Measurements from ENCODE around the gene IRX4.
"Not testable (repeated sequence)": the region's sequence is repeated elsewhere in the genome, so short reads cannot be mapped to it uniquely, and the experiment has no call there.

IRX4 gene

DNA sequence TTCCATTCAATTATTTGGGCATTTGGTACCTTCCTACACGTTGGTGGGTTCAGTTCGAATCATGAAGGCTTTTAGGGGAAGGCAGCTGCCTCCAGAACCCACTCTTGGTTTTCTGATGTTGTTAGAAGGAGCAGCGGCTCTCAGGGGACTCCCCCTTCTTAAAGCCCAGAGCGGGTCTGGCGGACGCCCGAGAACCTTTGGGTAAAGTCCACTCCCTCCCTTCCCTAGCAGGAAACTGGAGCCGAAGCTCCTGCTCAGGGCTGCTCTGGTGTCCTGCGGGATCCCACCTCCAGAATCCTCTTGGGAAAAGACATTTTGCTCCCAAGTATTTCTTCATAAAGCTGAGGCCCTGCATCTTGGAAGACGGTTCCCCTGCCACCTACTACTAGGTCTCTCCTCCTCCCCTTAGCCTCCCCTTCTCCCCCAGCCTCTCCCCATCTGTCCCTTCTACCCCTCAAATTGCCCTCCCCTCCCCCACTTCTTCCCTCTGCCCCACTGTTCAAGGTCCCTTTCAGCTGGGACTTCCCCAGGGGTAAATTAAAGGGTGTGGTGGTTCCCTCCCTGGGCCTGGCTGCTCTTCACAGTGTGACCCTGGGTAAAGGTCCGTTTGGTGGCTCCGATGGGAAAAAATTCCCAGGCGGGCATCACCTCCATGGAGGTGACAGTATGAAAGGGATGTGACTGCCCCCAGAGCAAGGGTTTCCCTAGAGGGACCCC is 9.3 kb downstream of the IRX4 start:
- Mint-ChIP-seq H3K27ac (no peak overlapping the region), H3K4me1 (peaks cover 10% of the 10 kb centered on the region), H3K36me3 (no peaks in the 10 kb centered on the region), H3K9me3 (peaks cover 3% of the 10 kb centered on the region), H3K4me3 (no peak overlapping the region), H3K27me3 (peaks cover 18% of the 10 kb centered on the region)
- ATAC-seq (ENCODE audit: low read depth): no peak
- no peak for DNase-seq (ENCODE audit: low spot score in 2 of 2)

DNA sequence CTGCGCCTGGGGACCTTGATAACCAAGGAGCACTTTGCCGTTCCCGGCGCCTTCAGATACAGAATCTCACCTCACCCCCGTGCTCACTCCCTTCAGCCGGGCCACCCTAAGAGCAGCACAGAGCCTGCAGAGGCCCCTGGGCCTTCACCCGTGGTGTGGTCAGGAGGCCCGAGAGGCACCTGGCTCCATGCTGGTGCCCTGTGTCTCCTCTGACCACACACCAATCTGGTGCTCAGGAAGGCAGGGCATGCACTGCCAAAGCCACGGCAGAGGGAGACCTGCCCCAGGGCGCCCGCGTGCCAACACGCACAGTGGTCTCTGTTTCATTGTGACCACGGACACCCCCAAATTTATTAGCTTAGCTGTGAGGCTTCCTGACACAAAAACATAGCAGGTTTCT is 11.3 kb downstream of the IRX4 start:
- ATAC-seq (ENCODE audit: low read depth) (no peak), DNase-seq (ENCODE audit: low spot score in 2 of 2) (no peak)
- Mint-ChIP-seq H3K9me3 (peaks cover 3% of the 10 kb centered on the region), H3K27me3 (peaks cover 22% of the 10 kb centered on the region), H3K4me3 (no peak overlapping the region), H3K4me1 (peaks cover 10% of the 10 kb centered on the region), H3K36me3 (no peaks in the 10 kb centered on the region), H3K27ac (no peak overlapping the region)

- not testable (repeated sequence) for H3K4me1 Mint-ChIP-seq; H3K36me3 Mint-ChIP-seq; H3K27ac Mint-ChIP-seq; H3K9me3 Mint-ChIP-seq; DNase-seq (ENCODE audit: low spot score in 2 of 2); H3K4me3 Mint-ChIP-seq; ATAC-seq (ENCODE audit: low read depth)
- peaks cover 20% of the 10 kb centered on the region for H3K27me3 Mint-ChIP-seq
Observed at GRCh38 chr5:1870435-1871272, 12.1 kb downstream of the IRX4 start.

GRCh38 chr5:1868886-1869475 is 13.7 kb downstream of the IRX4 start:
- H3K36me3 Mint-ChIP-seq: no peaks in the 10 kb centered on the region
- no peak overlapping the region for H3K4me3 Mint-ChIP-seq
- ATAC-seq (ENCODE audit: low read depth) (no peak), DNase-seq (ENCODE audit: low spot score in 2 of 2) (no peak)
- H3K27ac Mint-ChIP-seq: no peak overlapping the region
- no peaks in the 10 kb centered on the region for H3K9me3 Mint-ChIP-seq
- peaks cover under 1% of the 10 kb centered on the region for H3K4me1 Mint-ChIP-seq
- H3K27me3 Mint-ChIP-seq: peaks cover 19% of the 10 kb centered on the region

DNA sequence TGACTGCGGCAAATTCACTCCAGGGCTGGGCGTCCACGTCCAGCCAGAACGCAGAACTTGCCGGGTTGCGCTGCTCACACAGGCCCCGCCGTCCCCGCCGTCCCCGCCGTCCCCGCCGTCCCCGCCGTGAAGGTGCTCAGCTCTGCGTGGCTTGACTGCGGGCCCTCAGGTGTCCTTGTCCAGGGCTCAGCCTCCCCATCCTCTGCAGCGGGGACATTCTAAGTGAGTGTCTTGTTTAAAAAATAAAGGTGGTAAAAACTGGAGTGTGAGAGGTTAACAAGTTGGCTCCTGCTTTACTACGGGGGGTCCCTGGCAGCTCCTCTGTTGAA is 14.9 kb downstream of the IRX4 start:
- ATAC-seq (ENCODE audit: low read depth): no peak
- Mint-ChIP-seq H3K27ac (no peak overlapping the region), H3K4me1 (no peaks in the 10 kb centered on the region), H3K27me3 (peaks cover 18% of the 10 kb centered on the region), H3K9me3 (no peaks in the 10 kb centered on the region), H3K4me3 (no peak overlapping the region), H3K36me3 (no peaks in the 10 kb centered on the region)
- no peak for DNase-seq (ENCODE audit: low spot score in 2 of 2)

DNA sequence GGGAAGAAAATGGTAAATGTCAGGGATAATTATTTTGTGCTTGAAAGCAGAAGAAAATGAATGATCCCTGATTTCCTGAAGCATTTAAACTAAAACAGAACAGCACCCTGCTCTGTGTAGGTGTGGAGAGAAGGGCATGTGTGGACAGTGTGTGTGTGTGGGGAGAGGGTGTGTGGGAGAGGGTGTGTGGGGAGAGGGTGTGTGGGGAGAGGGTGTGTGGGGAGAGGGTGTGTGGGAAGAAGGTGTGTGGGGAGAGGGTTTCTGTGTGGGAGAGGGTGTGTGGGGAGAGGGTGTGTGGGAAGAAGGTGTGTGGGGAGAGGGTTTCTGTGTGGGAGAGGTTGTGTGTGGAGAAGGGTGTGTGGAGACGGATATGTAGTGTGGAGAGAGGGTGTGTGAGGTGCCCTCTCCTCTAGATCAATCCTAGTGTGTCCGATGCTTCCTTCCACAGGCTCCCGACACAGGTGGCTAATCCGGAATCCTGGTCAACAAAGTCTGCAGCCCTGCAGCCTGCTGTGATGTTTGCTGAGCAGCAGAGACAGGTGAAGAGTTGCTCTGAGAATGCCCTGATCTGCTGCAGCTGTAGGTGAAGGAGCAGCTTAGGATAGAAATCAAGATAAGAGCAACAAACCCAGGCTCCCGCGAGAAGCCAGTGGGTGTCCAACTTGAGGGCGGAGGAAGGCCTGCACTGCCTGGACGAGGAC is 15.5 kb downstream of the IRX4 start:
- no peak overlapping the region for H3K27ac Mint-ChIP-seq
- no peaks in the 10 kb centered on the region for H3K9me3 Mint-ChIP-seq
- H3K27me3 Mint-ChIP-seq: peaks cover 19% of the 10 kb centered on the region
- ATAC-seq (ENCODE audit: low read depth) (no peak), DNase-seq (ENCODE audit: low spot score in 2 of 2) (no peak)
- H3K36me3 Mint-ChIP-seq: no peaks in the 10 kb centered on the region
- H3K4me1 Mint-ChIP-seq: no peaks in the 10 kb centered on the region
- no peak overlapping the region for H3K4me3 Mint-ChIP-seq

DNA sequence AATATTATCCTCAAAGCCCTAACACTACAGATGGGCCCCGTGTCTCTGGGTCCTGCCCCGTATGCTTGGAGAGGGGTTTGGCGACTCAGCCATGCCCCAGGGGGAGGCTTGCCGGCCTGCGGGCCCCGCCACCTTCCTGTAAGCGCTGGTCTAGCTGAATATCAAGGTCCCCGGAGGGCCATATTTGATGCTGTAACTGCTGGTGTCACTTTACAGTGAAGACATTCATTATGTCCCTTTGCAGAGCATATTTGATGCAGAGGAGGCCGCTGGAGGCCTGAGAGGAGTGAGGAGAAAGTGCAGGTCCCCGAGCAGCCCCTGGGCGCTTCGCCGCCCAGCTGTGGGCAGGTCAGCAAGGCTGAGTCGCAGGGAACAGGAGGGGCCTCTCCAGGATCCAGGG is 16.8 kb downstream of the IRX4 start:
- Mint-ChIP-seq H3K27me3 (peaks cover 18% of the 10 kb centered on the region), H3K9me3 (no peaks in the 10 kb centered on the region), H3K4me3 (no peak overlapping the region), H3K36me3 (no peaks in the 10 kb centered on the region), H3K27ac (no peak overlapping the region), H3K4me1 (no peaks in the 10 kb centered on the region)
- ATAC-seq (ENCODE audit: low read depth) (no peak), DNase-seq (ENCODE audit: low spot score in 2 of 2) (no peak)

DNA sequence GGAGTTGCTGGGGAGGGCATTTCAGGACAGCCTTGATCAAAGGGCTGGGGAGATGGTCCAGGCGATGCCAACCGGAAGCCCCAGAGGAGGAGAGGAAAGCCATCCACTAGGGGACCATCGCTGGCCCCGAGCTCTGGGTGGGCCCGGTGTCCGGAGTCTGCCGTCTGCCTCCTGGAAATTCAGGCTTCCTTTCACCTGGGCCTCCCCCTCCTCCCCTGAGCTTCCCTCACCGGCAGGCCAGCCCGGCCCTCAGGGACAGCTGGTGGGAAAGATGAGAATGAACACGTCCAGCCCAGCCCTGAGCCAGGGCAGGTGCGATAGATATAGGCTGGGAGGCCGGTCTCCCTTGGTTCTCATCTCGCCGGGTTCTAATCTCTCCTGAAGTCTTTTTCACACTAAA is 17.2 kb downstream of the IRX4 start:
- no peaks in the 10 kb centered on the region for H3K4me1 Mint-ChIP-seq
- peaks cover 18% of the 10 kb centered on the region for H3K27me3 Mint-ChIP-seq
- no peak for DNase-seq (ENCODE audit: low spot score in 2 of 2)

GRCh38 chr5:1864896-1865440 is 17.8 kb downstream of the IRX4 start:
- H3K36me3 Mint-ChIP-seq: no peaks in the 10 kb centered on the region

More for the DNA sequence above, 17.2 kb downstream of the IRX4 start:
- H3K27ac Mint-ChIP-seq: no peak overlapping the region
- no peaks in the 10 kb centered on the region for H3K9me3 Mint-ChIP-seq
- no peak overlapping the region for H3K4me3 Mint-ChIP-seq
- no peak for ATAC-seq (ENCODE audit: low read depth)
- H3K36me3 Mint-ChIP-seq: no peaks in the 10 kb centered on the region

DNA sequence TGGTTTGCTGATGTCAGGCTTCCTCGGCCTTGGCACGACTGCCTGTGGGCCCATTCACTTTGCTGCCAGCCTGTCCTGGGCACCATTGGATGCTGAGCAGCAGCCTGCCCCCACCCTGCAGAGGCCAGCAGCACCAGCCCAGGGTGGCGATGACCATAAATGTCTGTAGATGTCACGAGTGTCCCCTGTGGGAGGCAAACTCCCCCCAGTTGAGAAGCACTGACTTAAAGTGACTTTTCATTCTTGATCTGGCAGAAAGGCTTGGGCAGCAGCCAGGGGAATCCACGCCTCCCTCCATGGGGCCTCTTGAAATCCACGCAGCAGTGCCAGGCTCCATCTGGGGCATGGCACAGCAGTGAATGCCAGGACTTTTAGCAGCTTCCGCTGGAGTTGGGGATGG is 21.8 kb downstream of the IRX4 start:
- no peak for ATAC-seq (ENCODE audit: low read depth)
- no peak overlapping the region for H3K4me3 Mint-ChIP-seq
- DNase-seq (ENCODE audit: low spot score in 2 of 2): no peak
- peaks cover 14% of the 10 kb centered on the region for H3K27me3 Mint-ChIP-seq
- H3K27ac Mint-ChIP-seq: no peak overlapping the region
- H3K36me3 Mint-ChIP-seq: no peaks in the 10 kb centered on the region
- no peaks in the 10 kb centered on the region for H3K9me3 Mint-ChIP-seq
- no peaks in the 10 kb centered on the region for H3K4me1 Mint-ChIP-seq

More at GRCh38 chr5:1864896-1865440, 17.8 kb downstream of the IRX4 start:
- H3K9me3 Mint-ChIP-seq: no peaks in the 10 kb centered on the region
- peaks cover 18% of the 10 kb centered on the region for H3K27me3 Mint-ChIP-seq
- DNase-seq (ENCODE audit: low spot score in 2 of 2) (no peak), ATAC-seq (ENCODE audit: low read depth) (no peak)
- no peak overlapping the region for H3K27ac Mint-ChIP-seq
- H3K4me3 Mint-ChIP-seq: no peak overlapping the region
- H3K4me1 Mint-ChIP-seq: no peaks in the 10 kb centered on the region

DNA sequence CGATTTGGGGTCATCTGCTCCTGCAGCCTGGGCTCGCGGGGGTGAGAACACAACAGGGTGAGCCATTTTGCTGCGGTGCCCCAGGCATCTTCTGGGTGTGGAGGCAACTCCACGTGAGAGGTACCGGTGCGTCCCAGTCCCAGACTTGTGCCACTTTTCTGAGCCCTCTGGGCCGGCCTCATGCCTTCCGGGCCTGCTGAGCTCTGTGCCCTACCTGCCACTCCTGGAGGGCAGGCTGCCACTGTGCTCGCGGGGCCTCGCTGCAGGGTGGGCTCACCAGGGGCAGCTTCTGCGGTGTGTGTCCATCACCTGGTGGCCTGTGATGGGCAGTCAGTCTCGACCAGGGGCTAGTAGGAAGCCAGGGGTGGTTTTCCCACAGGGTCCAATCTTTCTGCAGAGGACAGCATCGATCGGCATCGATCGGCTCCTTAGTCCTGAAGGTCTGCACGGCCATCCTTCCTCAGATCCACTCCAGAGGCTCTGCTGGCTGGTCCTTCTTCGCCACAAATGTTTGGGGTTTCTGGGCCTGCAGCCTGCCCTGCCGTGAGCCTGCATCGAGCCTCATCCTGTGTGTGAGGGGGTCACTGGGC is 22.6 kb downstream of the IRX4 start:
- no peak for DNase-seq (ENCODE audit: low spot score in 2 of 2)
- Mint-ChIP-seq H3K27ac (no peak overlapping the region), H3K9me3 (no peaks in the 10 kb centered on the region), H3K4me3 (no peak overlapping the region), H3K4me1 (no peaks in the 10 kb centered on the region), H3K36me3 (no peaks in the 10 kb centered on the region), H3K27me3 (peaks cover 14% of the 10 kb centered on the region)
- no peak for ATAC-seq (ENCODE audit: low read depth)

GRCh38 chr5:1859099-1859498 is 23.6 kb downstream of the IRX4 start:
- DNase-seq (ENCODE audit: low spot score in 2 of 2) (no peak), ATAC-seq (ENCODE audit: low read depth) (no peak)
- no peaks in the 10 kb centered on the region for H3K4me1 Mint-ChIP-seq
- no peak overlapping the region for H3K4me3 Mint-ChIP-seq
- no peaks in the 10 kb centered on the region for H3K36me3 Mint-ChIP-seq
- H3K9me3 Mint-ChIP-seq: no peaks in the 10 kb centered on the region
- peaks cover 9% of the 10 kb centered on the region for H3K27me3 Mint-ChIP-seq
- no peak overlapping the region for H3K27ac Mint-ChIP-seq

GRCh38 chr5:1858436-1858835 is 24.3 kb downstream of the IRX4 start:
- Mint-ChIP-seq H3K4me3 (no peak overlapping the region), H3K27ac (no peak overlapping the region), H3K4me1 (no peaks in the 10 kb centered on the region), H3K36me3 (no peaks in the 10 kb centered on the region), H3K27me3 (peaks cover 16% of the 10 kb centered on the region), H3K9me3 (no peaks in the 10 kb centered on the region)
- ATAC-seq (ENCODE audit: low read depth) (no peak), DNase-seq (ENCODE audit: low spot score in 2 of 2) (no peak)

DNA sequence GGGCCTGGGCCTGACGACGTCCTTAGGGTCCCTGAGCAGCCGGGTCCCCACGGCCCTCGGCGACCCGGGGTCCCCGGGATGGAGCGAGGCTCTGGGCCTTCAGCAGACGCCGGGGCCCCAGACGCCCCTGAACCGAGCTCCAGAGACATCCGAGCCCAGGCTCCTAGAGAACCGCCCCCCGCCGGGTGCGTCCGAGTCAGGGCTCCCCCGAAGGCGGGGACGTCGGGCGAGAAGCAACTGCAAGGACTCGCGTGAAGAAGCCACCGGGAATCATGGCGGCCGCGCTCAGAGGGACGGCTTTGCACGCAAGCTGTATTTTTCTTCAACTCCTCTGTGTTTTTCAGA is 25.5 kb downstream of the IRX4 start:
- H3K9me3 Mint-ChIP-seq: no peaks in the 10 kb centered on the region
- H3K4me1 Mint-ChIP-seq: no peaks in the 10 kb centered on the region
- no peak for DNase-seq (ENCODE audit: low spot score in 2 of 2)
- no peak overlapping the region for H3K27ac Mint-ChIP-seq
- H3K4me3 Mint-ChIP-seq: no peak overlapping the region
- H3K27me3 Mint-ChIP-seq: peaks cover 13% of the 10 kb centered on the region
- no peak for ATAC-seq (ENCODE audit: low read depth)
- no peaks in the 10 kb centered on the region for H3K36me3 Mint-ChIP-seq
